Neutrophil (primary cell): ENCODE results near the gene NPIPA2.
"Not testable (repeated sequence)": the region's sequence is repeated elsewhere in the genome, so short reads cannot be mapped to it uniquely, and the experiment has no call there.

Experiments
- H3K27ac ChIP-seq: fragments of 200-600 bp; sonication (generic); 2 replicates; pipeline ENCODE4 v1.5.1; 2016; ENCODE audit warnings: mild to moderate bottlenecking, moderate library complexity
- H3K27me3 ChIP-seq: fragments of 200-600 bp; sonication (generic); 2 replicates; pipeline ENCODE4 v1.6.0; 2016; ENCODE audit warnings: mild to moderate bottlenecking
- H3K36me3 ChIP-seq: fragments of 200-600 bp; sonication (generic); 2 replicates; pipeline ENCODE4 v1.5.1; 2017
- H3K4me1 ChIP-seq, 2 experiments: fragments of 200-600 bp in 1 of 2; sonication (generic) in 1 of 2; 1 replicate in 1 of 2; 2 replicates in 1 of 2; pipeline versions ENCODE4 v1.5.1 to v1.6.1; 2013 to 2016; ENCODE audit warnings: low read depth in 1 of 2, low read length in 1 of 2, mild to moderate bottlenecking in 1 of 2, moderate library complexity in 1 of 2; ENCODE audit not compliant: control insufficient read depth in 1 of 2, insufficient read depth in 1 of 2
- H3K4me3 ChIP-seq, 2 experiments: fragments of 200-600 bp in 1 of 2; sonication (generic) in 1 of 2; 1 replicate in 1 of 2; 2 replicates in 1 of 2; pipeline ENCODE4 v1.5.1; 2013 to 2016; ENCODE audit warnings: low read depth in 1 of 2, low read length in 1 of 2, mild to moderate bottlenecking in 1 of 2, moderate library complexity in 1 of 2
- H3K9me3 ChIP-seq: fragments of 200-600 bp; sonication (generic); 2 replicates; pipeline ENCODE4 v1.5.1; 2016

The NPIPA2 gene

DNA sequence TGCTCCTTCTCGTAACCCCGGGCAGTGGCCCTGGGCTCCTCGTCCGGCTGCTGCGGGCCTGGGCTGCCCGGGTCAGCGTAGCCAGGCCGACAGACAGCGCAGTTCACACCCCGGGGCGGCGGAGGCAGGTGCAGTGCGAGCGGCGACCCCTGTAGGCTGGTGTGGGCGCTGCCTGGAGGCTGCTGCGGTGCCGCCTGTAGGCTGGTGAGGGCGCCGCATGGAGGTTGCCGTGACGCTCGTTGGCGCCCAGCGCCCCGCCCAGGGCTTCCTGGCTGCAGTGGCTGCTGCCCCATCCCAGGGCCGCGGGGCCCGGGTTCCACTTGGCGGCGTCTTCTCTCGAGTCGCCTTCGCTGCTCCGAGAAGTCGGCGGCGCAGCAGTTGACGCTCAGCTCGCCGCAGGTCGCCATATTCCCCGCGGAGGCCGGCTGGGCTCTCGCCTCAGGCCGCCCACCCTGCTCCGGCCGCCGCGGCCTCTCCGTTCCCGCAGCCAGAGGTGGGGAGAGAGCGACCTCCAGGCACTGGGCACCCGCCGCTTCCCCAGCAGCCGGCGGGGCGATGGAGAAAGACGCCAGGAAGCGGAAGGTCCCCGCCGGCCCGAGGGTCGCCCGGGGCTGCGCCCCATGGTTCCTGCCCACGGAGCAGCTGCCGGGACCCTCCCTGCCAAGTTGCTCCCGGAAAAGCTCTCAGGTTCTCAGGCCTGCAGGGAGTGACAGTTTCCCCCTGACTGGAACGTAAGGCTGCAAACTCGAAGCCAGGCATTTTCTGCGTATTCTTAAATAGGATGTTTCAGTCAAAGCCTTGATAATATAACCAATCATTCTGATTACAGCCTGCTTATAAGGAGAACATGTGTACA is at the start of gene NPIPA2:
Gene NPIPA2 (plus strand): TSS at position 261 of the 856 bp plus-strand sequence. CDS start 5,533 bp downstream, outside the sequence.
- H3K4me3 ChIP-seq, H3K27ac ChIP-seq, H3K4me1 ChIP-seq, H3K27me3 ChIP-seq, H3K9me3 ChIP-seq, H3K36me3 ChIP-seq: not testable (repeated sequence)

DNA sequence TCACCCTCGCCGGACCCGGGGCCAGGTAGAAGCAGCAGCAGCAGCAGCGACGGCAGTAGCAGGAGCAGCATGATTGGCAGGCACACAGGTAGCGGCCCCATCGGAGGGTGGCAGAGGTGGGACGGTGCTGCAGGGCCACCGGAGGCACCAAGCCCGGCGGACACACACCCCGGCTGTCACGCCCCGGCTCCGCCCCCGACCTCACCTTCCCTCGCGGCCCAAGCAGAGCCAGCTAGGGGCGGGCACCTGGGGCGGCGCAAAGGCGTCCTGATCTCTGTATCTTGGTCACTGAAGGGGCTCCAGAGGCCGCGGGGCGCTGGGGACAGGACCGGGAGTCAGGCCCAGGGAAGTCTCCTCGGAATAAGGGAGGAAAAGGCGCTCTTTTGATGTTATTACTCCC is 48.2 kb upstream of the NPIPA2 start, which contains the start of gene PLA2G10:
Gene PLA2G10 (minus strand): TSS at position 180 of the 400 bp plus-strand sequence. CDS start 79 bp downstream, at position 101.
- H3K27me3 ChIP-seq, H3K9me3 ChIP-seq, H3K4me3 ChIP-seq: not testable (repeated sequence)

GRCh38 chr16:14701859-14702258 is 40.5 kb upstream of the NPIPA2 start:
- H3K4me1 ChIP-seq, H3K27me3 ChIP-seq, H3K27ac ChIP-seq, H3K4me3 ChIP-seq, H3K36me3 ChIP-seq, H3K9me3 ChIP-seq: not testable (repeated sequence)

More for the DNA sequence above, 48.2 kb upstream of the NPIPA2 start, which contains the start of gene PLA2G10:
- not testable (repeated sequence) for H3K36me3 ChIP-seq, H3K4me1 ChIP-seq, H3K27ac ChIP-seq

DNA sequence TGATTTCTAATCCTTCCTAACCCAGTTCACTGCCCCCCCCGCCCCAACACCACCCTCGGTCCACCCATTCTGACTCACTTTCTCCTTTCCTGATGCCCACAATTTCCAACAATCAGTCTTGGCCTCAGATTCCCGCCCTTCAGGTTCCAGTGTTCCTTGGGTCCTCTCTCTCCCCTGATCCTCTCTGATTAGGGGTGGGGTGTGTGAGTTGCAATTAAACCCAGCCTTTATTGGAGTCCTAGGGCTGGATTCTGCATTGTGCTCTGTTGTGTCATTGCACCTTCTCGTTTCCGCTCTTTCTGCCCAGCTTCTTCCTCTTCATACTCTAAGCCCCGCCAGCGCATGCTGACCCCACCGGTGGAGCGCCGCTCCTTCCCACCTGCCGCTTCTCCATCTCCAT is 39.7 kb upstream of the NPIPA2 start:
- H3K9me3 ChIP-seq: not testable (repeated sequence)

GRCh38 chr16:14703156-14704011 is 38.9 kb upstream of the NPIPA2 start, which contains the start of gene NPIPA3:
Gene NPIPA3 (plus strand): TSS chr16:14703411. CDS start chr16:14708944, 5,533 bp downstream.
- H3K36me3 ChIP-seq, H3K4me3 ChIP-seq, H3K27me3 ChIP-seq, H3K9me3 ChIP-seq, H3K27ac ChIP-seq, H3K4me1 ChIP-seq: not testable (repeated sequence)

More for the DNA sequence above, 39.7 kb upstream of the NPIPA2 start:
- H3K4me1 ChIP-seq, H3K4me3 ChIP-seq, H3K27me3 ChIP-seq, H3K27ac ChIP-seq, H3K36me3 ChIP-seq: not testable (repeated sequence)

GRCh38 chr16:14733233-14733632 is 9.1 kb upstream of the NPIPA2 start:
- H3K27me3 ChIP-seq, H3K4me3 ChIP-seq, H3K36me3 ChIP-seq, H3K4me1 ChIP-seq, H3K27ac ChIP-seq, H3K9me3 ChIP-seq: not testable (repeated sequence)

GRCh38 chr16:14740832-14741385 is 1.4 kb upstream of the NPIPA2 start:
- H3K36me3 ChIP-seq, H3K4me3 ChIP-seq, H3K4me1 ChIP-seq, H3K27me3 ChIP-seq, H3K9me3 ChIP-seq, H3K27ac ChIP-seq: not testable (repeated sequence)

DNA sequence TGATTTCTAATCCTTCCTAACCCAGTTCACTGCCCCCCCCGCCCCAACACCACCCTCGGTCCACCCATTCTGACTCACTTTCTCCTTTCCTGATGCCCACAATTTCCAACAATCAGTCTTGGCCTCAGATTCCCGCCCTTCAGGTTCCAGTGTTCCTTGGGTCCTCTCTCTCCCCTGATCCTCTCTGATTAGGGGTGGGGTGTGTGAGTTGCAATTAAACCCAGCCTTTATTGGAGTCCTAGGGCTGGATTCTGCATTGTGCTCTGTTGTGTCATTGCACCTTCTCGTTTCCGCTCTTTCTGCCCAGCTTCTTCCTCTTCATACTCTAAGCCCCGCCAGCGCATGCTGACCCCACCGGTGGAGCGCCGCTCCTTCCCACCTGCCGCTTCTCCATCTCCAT is 539 bp upstream of the NPIPA2 start:
- not testable (repeated sequence) for H3K9me3 ChIP-seq

DNA sequence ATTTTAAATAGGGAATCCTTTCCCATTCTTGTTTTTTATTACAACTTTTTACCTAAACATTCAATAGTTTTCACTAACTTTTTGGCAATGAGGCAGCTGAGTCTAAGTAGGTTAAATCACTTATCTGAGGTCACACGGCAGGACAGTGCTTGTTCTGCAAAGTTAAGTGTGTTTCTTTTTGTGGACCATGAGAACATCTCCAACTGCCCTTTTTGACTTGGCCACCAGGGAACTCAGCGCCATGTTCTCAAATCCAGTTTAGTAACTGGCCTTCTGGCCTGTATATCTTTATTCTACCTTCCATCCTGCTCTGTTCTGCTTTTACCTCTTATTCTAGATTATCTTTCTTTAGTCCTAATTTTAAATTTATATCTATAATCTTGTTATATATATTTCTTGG is 31.3 kb downstream of the NPIPA2 start:
- not testable (repeated sequence) for H3K4me1 ChIP-seq

More for the DNA sequence above, 539 bp upstream of the NPIPA2 start:
- H3K4me3 ChIP-seq, H3K36me3 ChIP-seq, H3K27ac ChIP-seq, H3K4me1 ChIP-seq, H3K27me3 ChIP-seq: not testable (repeated sequence)

GRCh38 chr16:14775624-14776023 is 33.3 kb downstream of the NPIPA2 start:
- not testable (repeated sequence) for H3K9me3 ChIP-seq, H3K4me3 ChIP-seq, H3K4me1 ChIP-seq, H3K27ac ChIP-seq, H3K36me3 ChIP-seq, H3K27me3 ChIP-seq

More for the DNA sequence above, 31.3 kb downstream of the NPIPA2 start:
- H3K36me3 ChIP-seq, H3K27me3 ChIP-seq, H3K4me3 ChIP-seq, H3K9me3 ChIP-seq, H3K27ac ChIP-seq: not testable (repeated sequence)

GRCh38 chr16:14776763-14777162 is 34.4 kb downstream of the NPIPA2 start:
- not testable (repeated sequence) for H3K27me3 ChIP-seq, H3K4me1 ChIP-seq, H3K36me3 ChIP-seq, H3K4me3 ChIP-seq, H3K9me3 ChIP-seq, H3K27ac ChIP-seq

GRCh38 chr16:14779368-14779877 is 37.1 kb downstream of the NPIPA2 start:
- H3K9me3 ChIP-seq, H3K4me1 ChIP-seq, H3K27me3 ChIP-seq, H3K27ac ChIP-seq, H3K4me3 ChIP-seq, H3K36me3 ChIP-seq: not testable (repeated sequence)

- not testable (repeated sequence) for H3K9me3 ChIP-seq, H3K36me3 ChIP-seq, H3K4me1 ChIP-seq
Observed at GRCh38 chr16:14786180-14786579, 43.8 kb downstream of the NPIPA2 start.

More at GRCh38 chr16:14786180-14786579, 43.8 kb downstream of the NPIPA2 start:
- H3K27me3 ChIP-seq, H3K27ac ChIP-seq, H3K4me3 ChIP-seq: not testable (repeated sequence)
